WTC11 (cell line): ENCODE measurements around the gene TSPAN33. TPM values are rescaled to one million over a fixed set of nuclear protein-coding genes. Genes with fewer than 3 reads are reported as not detected.

ENCODE experiments used
- ATAC-seq: fragments of 200-7000 bp; cut with Tn5 transposase; 2 replicates; pipeline ENCODE4 v1.10.0; 2021; ENCODE audit warnings: mild to moderate bottlenecking, moderate library complexity
- CTCF ChIA-PET: fragments of 300-600 bp; sonication (Branson Sonifier 250); formaldehyde crosslinking; loops from one replicate; lab custom pipeline; 2021; ENCODE audit warnings: antibody characterized with exemption; lab: Charles Lee
- POLR2A ChIA-PET: fragments of 350-600 bp; sonication (Branson Sonifier 250); formaldehyde crosslinking; loops from one replicate; lab custom pipeline; 2021; ENCODE audit warnings: antibody characterized with exemption; lab: Charles Lee
- DNase-seq: peaks from one replicate; pipeline ENCODE4 v3.0.0; 2021; ENCODE audit warnings: low spot score
- H3K27ac Mint-ChIP-seq: 2 replicates; pipeline ENCODE4 v1.8.0; 2021; ENCODE audit warnings: mixed read lengths
- H3K27me3 Mint-ChIP-seq: 2 replicates; pipeline ENCODE4 v1.8.0; 2021; ENCODE audit warnings: low read depth, mild to moderate bottlenecking, moderate library complexity, mixed read lengths
- H3K36me3 Mint-ChIP-seq: 2 replicates; pipeline ENCODE4 v1.8.0; 2021; ENCODE audit warnings: mixed read lengths
- H3K4me1 Mint-ChIP-seq: 2 replicates; pipeline ENCODE4 v1.8.0; 2022; ENCODE audit warnings: mixed read lengths
- H3K4me3 Mint-ChIP-seq: 2 replicates; pipeline ENCODE4 v1.8.0; 2021; ENCODE audit warnings: mild to moderate bottlenecking, moderate library complexity, mixed read lengths
- H3K9me3 Mint-ChIP-seq: 2 replicates; pipeline ENCODE4 v1.8.0; 2021; ENCODE audit warnings: mixed read lengths
- ATF3 ChIP-seq: sonication (generic); formaldehyde crosslinking; conservative IDR thresholded peaks from 2 replicates; pipeline ENCODE4 v1.8.1; 2022; ENCODE audit warnings: mild to moderate bottlenecking, missing genetic modification reagents
- GTF2I ChIP-seq: fragments of 250-450 bp; sonication (Bioruptor Pico); conservative IDR thresholded peaks from 2 replicates; pipeline ENCODE4 v1.4.0; 2021; ENCODE audit warnings: mild to moderate bottlenecking
- HMGA2 ChIP-seq: fragments of 250-450 bp; sonication (Bioruptor Pico); IDR thresholded peaks from 2 replicates; pipeline ENCODE4 v1.4.0; 2021; ENCODE audit warnings: mild to moderate bottlenecking, moderate library complexity
- JUN ChIP-seq: sonication (generic); formaldehyde crosslinking; IDR thresholded peaks from 2 replicates; pipeline ENCODE4 v1.8.0; 2023; ENCODE audit warnings: mild to moderate bottlenecking, missing genetic modification reagents
- NFYB ChIP-seq: sonication (generic); formaldehyde crosslinking; conservative IDR thresholded peaks from 2 replicates; pipeline ENCODE4 v1.8.0; 2022; ENCODE audit warnings: low read depth, missing genetic modification reagents
- NR2C2 ChIP-seq: sonication (generic); formaldehyde crosslinking; IDR thresholded peaks from 2 replicates; pipeline ENCODE4 v1.8.0; 2022; ENCODE audit warnings: mild to moderate bottlenecking, missing genetic modification reagents
- NR3C1 ChIP-seq: sonication (generic); formaldehyde crosslinking; conservative IDR thresholded peaks from 2 replicates; pipeline ENCODE4 v1.8.1; 2023; ENCODE audit warnings: low read depth, mild to moderate bottlenecking, missing genetic modification reagents
- PRRX2 ChIP-seq: fragments of 250-450 bp; sonication (Bioruptor Pico); IDR thresholded peaks from 2 replicates; pipeline ENCODE4 v1.8.0; 2021; ENCODE audit warnings: mild to moderate bottlenecking
- RELA ChIP-seq: sonication (generic); formaldehyde crosslinking; IDR thresholded peaks from 2 replicates; pipeline ENCODE4 v1.8.1; 2022; ENCODE audit warnings: missing genetic modification reagents, mild to moderate bottlenecking, borderline replicate concordance
- SMAD3 ChIP-seq: sonication (generic); formaldehyde crosslinking; IDR thresholded peaks from 2 replicates; pipeline ENCODE4 v1.8.0; 2022; ENCODE audit warnings: missing genetic modification reagents, mild to moderate bottlenecking, borderline replicate concordance
- SOX15 ChIP-seq: fragments of 250-450 bp; sonication (Bioruptor Pico); IDR thresholded peaks from 2 replicates; pipeline ENCODE4 v1.9.0; 2021; ENCODE audit warnings: mild to moderate bottlenecking
- SP1 ChIP-seq: sonication (generic); formaldehyde crosslinking; conservative IDR thresholded peaks from 2 replicates; pipeline ENCODE4 v1.8.1; 2022; ENCODE audit warnings: missing genetic modification reagents
- TEAD1 ChIP-seq: sonication (generic); formaldehyde crosslinking; IDR thresholded peaks from 2 replicates; pipeline ENCODE4 v1.8.0; 2022; ENCODE audit warnings: mild to moderate bottlenecking, missing genetic modification reagents
- TEAD4 ChIP-seq: sonication (generic); formaldehyde crosslinking; IDR thresholded peaks from 2 replicates; pipeline ENCODE4 v1.8.0; 2022; ENCODE audit warnings: mild to moderate bottlenecking, missing genetic modification reagents
- ZNF138 ChIP-seq: sonication (generic); formaldehyde crosslinking; conservative IDR thresholded peaks from 2 replicates; pipeline ENCODE4 v1.8.1; 2022; ENCODE audit warnings: mild to moderate bottlenecking, moderate library complexity, missing genetic modification reagents
- ZNF219 ChIP-seq: sonication (generic); formaldehyde crosslinking; IDR thresholded peaks from 2 replicates; pipeline ENCODE4 v1.8.0; 2023; ENCODE audit warnings: missing genetic modification reagents, mild to moderate bottlenecking, borderline replicate concordance
- ZNF317 ChIP-seq: sonication (generic); formaldehyde crosslinking; IDR thresholded peaks from 2 replicates; pipeline ENCODE4 v1.8.1; 2023; ENCODE audit warnings: low read depth, mild to moderate bottlenecking, moderate library complexity, missing genetic modification reagents, borderline replicate concordance
- ZNF416 ChIP-seq: fragments of 250-450 bp; sonication (Bioruptor Pico); IDR thresholded peaks from 2 replicates; pipeline ENCODE4 v1.9.0; 2021; ENCODE audit warnings: mild to moderate bottlenecking, inconsistent platforms
- total RNA-seq: library from RNA; stranded (reverse); gene quantifications from 3 replicates; pipeline ENCODE4 v1.2.3, GENCODE V29; 2021
- TF ChIP-seq, protein P1 (sequence below): sonication (generic); formaldehyde crosslinking; conservative IDR thresholded peaks from 2 replicates; pipeline ENCODE4 v1.8.1; 2023; ENCODE audit warnings: mild to moderate bottlenecking, low read depth, missing genetic modification reagents, moderate library complexity
- TF ChIP-seq, protein P2 (sequence below): fragments of 250-450 bp; sonication (Bioruptor Pico); IDR thresholded peaks from 2 replicates; pipeline ENCODE4 v1.9.0; 2021; ENCODE audit warnings: mild to moderate bottlenecking
- TF ChIP-seq, protein P3 (sequence below): fragments of 250-450 bp; sonication (Bioruptor Pico); conservative IDR thresholded peaks from 2 replicates; pipeline ENCODE4 v1.9.0; 2021; ENCODE audit warnings: mild to moderate bottlenecking
- TF ChIP-seq, protein P4 (sequence below): sonication (generic); formaldehyde crosslinking; IDR thresholded peaks from 2 replicates; pipeline ENCODE4 v1.8.0; 2023; ENCODE audit warnings: mild to moderate bottlenecking, missing genetic modification reagents

The TSPAN33 gene
- total RNA-seq, 1 experiment from 2014 or later = 30.0 TPM

- POLR2A ChIA-PET = interaction anchor here (0.6 to 0.9 kb wide), 2 partner anchors 12 to 25 kb away, joined by 3 read pairs; no protein-coding TSS in a partner anchor
These were observed 798 bp upstream of the TSPAN33 start for GRCh38 chr7:129143724-129144094.

GRCh38 chr7:129144834-129145668 lies 544 bp downstream of the TSPAN33 start:
- H3K4me1 Mint-ChIP-seq = peaks cover 17% of the 10 kb centered on the region
- CTCF ChIA-PET = interaction anchor here (1.5 to 1.9 kb wide), 4 partner anchors 19 to 69 kb away, joined by 9 to 24 read pairs (median 11); no protein-coding TSS in a partner anchor
- no peak for DNase-seq
- POLR2A ChIA-PET = interaction anchor here (0.9 kb wide), 1 partner anchor 24 kb away, joined by 3 read pairs; no protein-coding TSS in a partner anchor
- 0 out of 2 replicates have a peak, but pooled peaks have one; percentile 15 for TF ChIP-seq ZNF317
- TF ChIP-seq NR3C1 = no peak
- no peak for TF ChIP-seq ZNF219
- TF ChIP-seq ZNF138 = no peak
- no peak for TF ChIP-seq RELA (CRISPR knock-in tag)
- no peak for TF ChIP-seq TEAD1 (CRISPR knock-in tag)
- TF ChIP-seq, protein P1, sequence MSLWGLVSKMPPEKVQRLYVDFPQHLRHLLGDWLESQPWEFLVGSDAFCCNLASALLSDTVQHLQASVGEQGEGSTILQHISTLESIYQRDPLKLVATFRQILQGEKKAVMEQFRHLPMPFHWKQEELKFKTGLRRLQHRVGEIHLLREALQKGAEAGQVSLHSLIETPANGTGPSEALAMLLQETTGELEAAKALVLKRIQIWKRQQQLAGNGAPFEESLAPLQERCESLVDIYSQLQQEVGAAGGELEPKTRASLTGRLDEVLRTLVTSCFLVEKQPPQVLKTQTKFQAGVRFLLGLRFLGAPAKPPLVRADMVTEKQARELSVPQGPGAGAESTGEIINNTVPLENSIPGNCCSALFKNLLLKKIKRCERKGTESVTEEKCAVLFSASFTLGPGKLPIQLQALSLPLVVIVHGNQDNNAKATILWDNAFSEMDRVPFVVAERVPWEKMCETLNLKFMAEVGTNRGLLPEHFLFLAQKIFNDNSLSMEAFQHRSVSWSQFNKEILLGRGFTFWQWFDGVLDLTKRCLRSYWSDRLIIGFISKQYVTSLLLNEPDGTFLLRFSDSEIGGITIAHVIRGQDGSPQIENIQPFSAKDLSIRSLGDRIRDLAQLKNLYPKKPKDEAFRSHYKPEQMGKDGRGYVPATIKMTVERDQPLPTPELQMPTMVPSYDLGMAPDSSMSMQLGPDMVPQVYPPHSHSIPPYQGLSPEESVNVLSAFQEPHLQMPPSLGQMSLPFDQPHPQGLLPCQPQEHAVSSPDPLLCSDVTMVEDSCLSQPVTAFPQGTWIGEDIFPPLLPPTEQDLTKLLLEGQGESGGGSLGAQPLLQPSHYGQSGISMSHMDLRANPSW (CRISPR knock-in tag) = no peak
- TF ChIP-seq NFYB = no peak
- TF ChIP-seq, protein P2, sequence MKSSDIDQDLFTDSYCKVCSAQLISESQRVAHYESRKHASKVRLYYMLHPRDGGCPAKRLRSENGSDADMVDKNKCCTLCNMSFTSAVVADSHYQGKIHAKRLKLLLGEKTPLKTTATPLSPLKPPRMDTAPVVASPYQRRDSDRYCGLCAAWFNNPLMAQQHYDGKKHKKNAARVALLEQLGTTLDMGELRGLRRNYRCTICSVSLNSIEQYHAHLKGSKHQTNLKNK (CRISPR knock-in tag) = no peak
- TF ChIP-seq HMGA2 (CRISPR knock-in tag) = no peak
- no peak for TF ChIP-seq ATF3 (CRISPR knock-in tag)
- TF ChIP-seq SP1 (CRISPR knock-in tag) = 0 out of 2 replicates have a peak, but pooled peaks have one; percentile 11
- peaks cover 38% of the 10 kb centered on the region for H3K27me3 Mint-ChIP-seq
- H3K4me3 Mint-ChIP-seq = peak overlapping the region; percentile 75
- 0 out of 2 replicates have a peak, but pooled peaks have one; percentile 5 for ATAC-seq
- no peaks in the 10 kb centered on the region for H3K9me3 Mint-ChIP-seq
- peaks cover 4% of the 10 kb centered on the region; the same call in 1 of the 2 replicates for H3K36me3 Mint-ChIP-seq
- H3K27ac Mint-ChIP-seq = no peak overlapping the region

More at GRCh38 chr7:129143724-129144094, 798 bp upstream of the TSPAN33 start:
- no peak for TF ChIP-seq ZNF416
- TF ChIP-seq GTF2I (CRISPR knock-in tag) = no peak
- no peak for TF ChIP-seq JUN (CRISPR knock-in tag)
- H3K4me1 Mint-ChIP-seq = peaks cover 14% of the 10 kb centered on the region
- H3K27ac Mint-ChIP-seq = no peak overlapping the region
- H3K4me3 Mint-ChIP-seq = peak overlapping the region; percentile 78
- ATAC-seq (no peak), DNase-seq (no peak)
- peaks cover 4% of the 10 kb centered on the region; the same call in 1 of the 2 replicates for H3K36me3 Mint-ChIP-seq
- H3K27me3 Mint-ChIP-seq = peaks cover 38% of the 10 kb centered on the region
- CTCF ChIA-PET = interaction anchor here (0.8 to 1.9 kb wide), 5 partner anchors 20 to 197 kb away, joined by 3 to 24 read pairs (median 10); no protein-coding TSS in a partner anchor
- no peaks in the 10 kb centered on the region for H3K9me3 Mint-ChIP-seq

DNA sequence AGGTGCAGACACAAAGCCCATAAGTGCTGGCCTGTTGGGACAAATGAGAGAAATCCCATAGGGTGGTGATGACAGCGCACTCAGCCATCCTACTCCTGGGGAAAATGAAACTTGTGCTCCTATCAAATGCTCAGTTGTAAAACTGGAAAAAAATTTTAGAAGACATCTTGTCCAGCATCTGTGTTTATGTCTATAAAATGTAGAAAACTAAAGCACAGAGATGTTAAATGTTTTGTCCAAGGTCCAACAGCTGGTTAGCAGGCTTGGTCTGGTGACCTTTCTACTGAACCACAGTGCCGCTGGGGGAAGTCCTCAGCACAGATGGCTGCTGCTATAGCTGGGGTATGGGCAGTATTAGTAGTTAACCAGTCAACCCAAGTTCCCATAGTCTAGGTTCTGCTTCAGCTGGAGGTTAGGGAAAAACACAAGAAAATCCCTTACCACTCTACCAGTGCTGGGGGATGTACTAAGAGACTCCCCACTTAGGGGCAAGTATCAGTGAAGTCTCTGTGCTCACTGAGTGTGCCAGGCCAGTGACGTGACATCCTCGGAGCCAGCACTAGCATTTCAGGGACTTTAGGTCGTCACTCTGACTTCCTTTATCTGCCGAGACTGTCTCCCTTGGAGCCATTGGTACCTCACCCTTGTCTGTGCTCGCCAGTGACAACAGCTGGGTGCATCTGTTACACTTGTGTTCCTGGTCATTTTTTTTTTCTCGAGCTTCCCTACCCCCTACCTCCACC lies 1.9 kb downstream of the TSPAN33 start:
- peaks cover 30% of the 10 kb centered on the region for H3K4me1 Mint-ChIP-seq
- H3K27ac Mint-ChIP-seq = no peak overlapping the region
- ChIA-PET CTCF (interaction anchor here (3.4 kb wide), 1 partner anchor 17 kb away, joined by 18 read pairs; no protein-coding TSS in a partner anchor), POLR2A (no interaction called here)
- peaks cover 4% of the 10 kb centered on the region; the same call in 1 of the 2 replicates for H3K36me3 Mint-ChIP-seq
- DNase-seq (no peak), ATAC-seq (no peak)
- no peaks in the 10 kb centered on the region for H3K9me3 Mint-ChIP-seq
- peak overlapping the region; percentile 75 for H3K4me3 Mint-ChIP-seq
- peaks cover 38% of the 10 kb centered on the region for H3K27me3 Mint-ChIP-seq
- TF ChIP-seq SMAD3 (CRISPR knock-in tag) (no peak), NR3C1 (no peak), NR2C2 (CRISPR knock-in tag) (no peak), SOX15 (CRISPR knock-in tag) (no peak), TEAD4 (CRISPR knock-in tag) (no peak), PRRX2 (no peak)
- TF ChIP-seq, protein P3, sequence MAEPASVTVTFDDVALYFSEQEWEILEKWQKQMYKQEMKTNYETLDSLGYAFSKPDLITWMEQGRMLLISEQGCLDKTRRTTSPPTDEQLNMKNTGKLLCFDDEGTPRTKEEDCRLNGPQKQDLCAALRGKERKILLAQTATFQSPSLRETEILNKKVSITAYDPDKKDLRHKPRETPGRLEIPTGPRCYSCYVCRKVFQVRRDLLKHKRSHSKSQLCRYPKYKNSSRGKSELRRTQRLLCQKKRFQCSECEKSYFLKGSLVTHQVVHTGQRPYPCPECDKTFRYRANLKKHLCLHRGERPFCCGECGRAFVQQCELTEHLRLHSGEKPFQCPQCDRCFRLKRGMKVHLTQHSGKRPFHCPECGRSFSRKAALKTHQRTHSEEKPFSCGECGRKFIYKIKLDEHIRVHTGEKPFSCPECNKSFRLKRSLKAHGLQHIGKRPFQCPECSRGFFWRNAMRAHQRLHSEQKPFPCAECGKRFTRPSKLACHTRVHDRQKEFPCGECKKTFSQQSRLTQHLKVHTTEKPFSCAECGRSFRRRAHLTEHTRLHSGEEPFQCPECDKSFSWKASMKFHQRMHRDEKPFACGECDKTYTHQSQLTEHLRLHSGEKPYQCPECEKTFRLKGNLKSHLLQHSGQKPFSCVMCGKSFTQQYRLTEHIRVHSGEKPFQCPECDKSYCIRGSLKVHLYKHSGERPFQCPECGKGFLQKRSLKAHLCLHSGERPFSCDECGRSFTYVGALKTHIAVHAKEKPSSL (CRISPR knock-in tag) = no peak
- TF ChIP-seq, protein P4, sequence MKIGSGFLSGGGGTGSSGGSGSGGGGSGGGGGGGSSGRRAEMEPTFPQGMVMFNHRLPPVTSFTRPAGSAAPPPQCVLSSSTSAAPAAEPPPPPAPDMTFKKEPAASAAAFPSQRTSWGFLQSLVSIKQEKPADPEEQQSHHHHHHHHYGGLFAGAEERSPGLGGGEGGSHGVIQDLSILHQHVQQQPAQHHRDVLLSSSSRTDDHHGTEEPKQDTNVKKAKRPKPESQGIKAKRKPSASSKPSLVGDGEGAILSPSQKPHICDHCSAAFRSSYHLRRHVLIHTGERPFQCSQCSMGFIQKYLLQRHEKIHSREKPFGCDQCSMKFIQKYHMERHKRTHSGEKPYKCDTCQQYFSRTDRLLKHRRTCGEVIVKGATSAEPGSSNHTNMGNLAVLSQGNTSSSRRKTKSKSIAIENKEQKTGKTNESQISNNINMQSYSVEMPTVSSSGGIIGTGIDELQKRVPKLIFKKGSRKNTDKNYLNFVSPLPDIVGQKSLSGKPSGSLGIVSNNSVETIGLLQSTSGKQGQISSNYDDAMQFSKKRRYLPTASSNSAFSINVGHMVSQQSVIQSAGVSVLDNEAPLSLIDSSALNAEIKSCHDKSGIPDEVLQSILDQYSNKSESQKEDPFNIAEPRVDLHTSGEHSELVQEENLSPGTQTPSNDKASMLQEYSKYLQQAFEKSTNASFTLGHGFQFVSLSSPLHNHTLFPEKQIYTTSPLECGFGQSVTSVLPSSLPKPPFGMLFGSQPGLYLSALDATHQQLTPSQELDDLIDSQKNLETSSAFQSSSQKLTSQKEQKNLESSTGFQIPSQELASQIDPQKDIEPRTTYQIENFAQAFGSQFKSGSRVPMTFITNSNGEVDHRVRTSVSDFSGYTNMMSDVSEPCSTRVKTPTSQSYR = no peak
